Stimulated activated CD4-positive, alpha-beta T cell treated with anti-CD3 and anti-CD28 coated beads, Interleukin-1b, Interleukin-23, amount 100 ng/mL, for 24 hours (primary cell): ENCODE data around the gene L3MBTL1.
"Not testable (repeated sequence)": the region's sequence is repeated elsewhere in the genome, so short reads cannot be mapped to it uniquely, and the experiment has no call there.

Experiments
- DNase-seq, 4 experiments: peaks; one replicate each; pipeline ENCODE4 v3.0.0-alpha.2; 2020; ENCODE audit warnings: low read depth in 4 of 4, low spot score in 1 of 4

The L3MBTL1 gene

DNA sequence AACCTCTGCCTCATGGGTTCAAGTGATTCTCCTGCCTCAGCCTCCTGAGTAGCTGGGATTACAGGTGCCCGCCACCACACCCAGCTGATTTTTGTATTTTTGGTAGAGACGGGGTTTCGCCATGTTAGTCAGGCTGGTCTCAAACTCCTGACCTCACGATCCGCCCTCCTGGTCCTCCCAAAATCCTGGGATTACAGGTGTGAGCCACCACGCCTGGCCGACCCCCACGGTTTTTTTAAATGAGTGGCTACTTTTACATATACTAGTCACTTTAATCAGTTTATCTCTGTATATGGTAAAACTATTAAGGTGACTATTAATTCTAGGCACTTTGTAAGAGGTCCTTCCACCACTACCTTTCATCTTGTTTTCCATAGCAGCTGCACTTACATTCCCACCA lies 5.5 kb upstream of the L3MBTL1 start:
- not testable (repeated sequence) for DNase-seq

DNA sequence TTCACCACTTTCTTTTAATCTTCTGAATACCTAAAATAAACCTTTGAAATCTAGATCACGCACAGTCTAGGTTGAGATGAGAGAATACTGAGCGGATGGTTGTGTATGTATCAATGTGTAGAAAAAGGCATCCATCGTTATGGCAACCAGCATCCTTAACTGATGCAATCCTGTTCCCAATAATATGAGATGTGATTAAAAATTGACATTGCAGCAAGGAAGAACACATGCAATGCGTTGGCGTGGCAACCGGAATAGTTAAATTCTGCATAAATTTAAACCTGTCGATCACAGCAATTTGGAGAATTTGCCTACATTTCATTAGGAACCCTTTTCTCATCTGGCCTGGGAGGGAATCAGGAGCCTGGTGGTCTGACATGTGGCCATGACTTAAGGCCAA lies 1.3 kb upstream of the L3MBTL1 start:
- no peak for DNase-seq

DNA sequence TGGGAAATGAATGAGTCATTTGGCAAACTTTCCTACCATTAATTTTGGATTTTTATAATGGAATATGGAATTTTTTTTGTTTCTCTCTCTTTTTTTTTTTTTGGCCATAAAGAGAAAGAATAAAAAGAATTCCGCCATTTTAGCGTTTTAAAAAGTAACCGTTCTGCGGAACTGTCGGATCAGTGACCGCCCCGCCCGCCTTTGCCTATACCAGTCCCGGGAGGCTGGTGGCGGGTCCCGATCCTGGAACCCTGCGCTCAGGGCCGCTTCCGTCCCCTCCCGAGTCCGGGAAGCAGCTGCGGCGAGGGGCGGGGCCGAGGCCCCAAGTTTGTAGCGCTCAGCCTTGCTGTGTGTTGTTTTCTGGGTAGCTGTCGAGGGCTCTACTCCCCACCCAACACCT lies 609 bp downstream of the L3MBTL1 start:
- no peak for DNase-seq

DNA sequence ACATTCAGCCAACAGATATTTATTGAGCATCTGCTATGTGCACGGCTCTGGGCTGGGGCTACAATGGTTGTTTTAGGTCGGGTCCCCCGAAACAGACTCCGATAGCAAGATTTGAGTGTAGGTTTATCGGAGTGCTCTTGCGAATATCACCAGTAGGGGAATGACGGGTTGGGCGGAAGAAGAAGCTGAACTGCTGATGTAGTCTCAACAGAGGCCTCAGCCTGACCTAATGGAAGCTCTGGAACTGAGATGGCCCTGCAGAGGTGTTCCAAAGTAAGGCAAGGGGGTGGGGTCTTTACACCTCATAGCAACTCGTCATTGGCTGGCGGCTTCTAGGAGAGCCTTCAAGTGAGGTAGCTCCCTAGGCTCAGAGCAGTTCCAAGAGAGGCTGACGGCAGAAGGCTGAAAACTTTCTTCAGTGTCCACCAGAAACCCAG lies 1.1 kb downstream of the L3MBTL1 start:
- DNase-seq, result no peak

DNA sequence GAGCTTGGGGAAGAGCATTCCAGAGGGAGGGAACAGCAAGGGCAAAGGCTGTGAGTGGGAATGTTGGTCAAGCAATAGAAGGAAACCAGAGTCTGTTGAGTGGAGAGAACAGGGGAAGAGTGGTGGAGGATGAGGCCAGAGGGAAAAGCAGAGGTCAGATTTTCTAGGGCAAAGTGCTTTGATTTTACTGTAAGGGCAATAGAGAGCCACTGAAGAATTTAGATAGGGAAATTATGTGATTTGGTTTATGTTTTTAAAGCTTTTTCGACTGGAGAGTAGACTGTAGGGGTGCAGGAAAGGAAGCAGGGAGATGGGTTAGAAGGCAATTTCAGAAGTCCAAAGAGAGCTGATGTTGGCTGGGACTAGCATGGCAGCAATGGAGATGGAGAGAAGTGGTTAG lies 4.4 kb downstream of the L3MBTL1 start:
- no peak for DNase-seq

DNA sequence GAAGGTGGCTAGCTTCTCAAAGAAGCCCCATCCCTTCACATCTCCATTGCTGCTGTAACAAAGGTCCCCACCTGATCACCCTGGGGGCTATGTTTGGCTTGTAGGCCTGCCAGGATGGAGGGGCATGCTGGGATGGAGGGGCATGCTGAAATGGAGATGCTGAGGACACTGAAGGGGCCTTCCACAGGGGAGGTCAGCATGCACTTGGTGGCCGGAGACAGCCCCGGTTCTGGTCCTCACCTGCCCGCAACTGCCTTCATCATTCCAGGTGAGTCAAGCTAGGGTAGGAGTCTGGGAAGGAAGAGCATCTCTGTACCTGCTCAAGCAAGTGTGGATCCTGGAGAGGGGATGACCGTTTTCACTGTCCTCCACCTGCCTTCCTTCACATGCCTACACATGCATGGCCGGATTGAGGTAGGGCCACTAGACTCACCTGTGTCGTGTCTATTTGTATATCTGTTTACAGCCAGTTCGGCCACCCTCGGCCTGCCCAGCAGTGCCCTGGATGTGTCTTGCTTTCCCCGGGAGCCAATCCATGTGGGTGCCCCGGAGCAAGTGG lies 6.0 kb downstream of the L3MBTL1 start:
- no peak for DNase-seq

DNA sequence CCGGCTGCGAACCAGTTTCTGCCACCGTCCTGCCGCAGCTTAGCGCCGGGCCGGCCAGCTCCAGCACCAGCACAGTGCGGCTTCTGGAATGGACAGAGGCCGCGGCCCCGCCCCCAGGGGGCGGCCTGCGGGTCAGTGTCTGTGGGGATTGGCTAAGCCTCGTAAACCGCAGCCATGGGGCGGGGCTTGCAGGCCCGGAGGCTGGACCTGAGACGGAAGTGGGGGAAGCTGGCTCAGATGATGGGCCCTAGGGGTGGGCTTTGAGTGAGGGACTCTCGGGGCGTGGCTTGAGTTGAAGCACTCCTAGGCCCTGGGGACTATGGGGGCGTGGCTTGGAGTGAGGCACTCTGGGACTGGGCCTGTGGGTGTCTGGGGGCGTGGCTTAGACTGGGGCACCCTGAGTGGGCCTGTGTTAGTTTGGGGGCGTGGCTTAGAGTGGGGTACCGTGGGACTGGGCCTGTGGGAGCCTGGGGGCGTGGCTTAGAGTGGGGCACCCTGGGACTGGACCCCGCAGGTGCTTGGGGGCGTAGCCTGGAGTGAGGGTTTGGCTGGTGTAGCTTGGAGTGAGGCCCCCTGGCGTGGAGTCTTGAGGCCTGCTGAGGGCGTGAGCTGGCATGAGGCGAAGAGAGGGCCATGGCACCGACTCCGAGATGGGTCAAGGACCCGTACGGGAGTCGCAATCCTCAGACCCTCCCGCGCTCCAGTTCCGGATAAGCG lies 6.6 kb downstream of the L3MBTL1 start:
- peak; percentile 73 to 88 (median 76) for DNase-seq

DNA sequence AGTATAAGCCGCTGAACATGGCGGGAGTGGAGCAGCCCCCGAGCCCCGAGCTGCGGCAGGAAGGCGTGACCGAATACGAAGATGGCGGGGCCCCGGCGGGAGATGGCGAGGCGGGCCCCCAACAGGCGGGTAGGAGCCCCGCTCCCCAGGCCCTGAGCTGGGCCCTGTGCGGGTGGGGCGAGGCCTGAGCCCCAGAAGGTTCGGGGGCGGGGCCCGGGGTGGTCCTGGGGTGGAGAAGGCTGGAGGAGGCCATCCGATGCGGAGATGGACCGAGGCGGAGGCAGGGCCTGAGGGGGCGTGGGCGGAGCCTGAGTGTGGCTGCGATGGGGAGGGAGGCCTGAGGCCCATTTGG lies 7.1 kb downstream of the L3MBTL1 start:
- DNase-seq, result peak in 1 of 4 experiments; percentile 7

DNA sequence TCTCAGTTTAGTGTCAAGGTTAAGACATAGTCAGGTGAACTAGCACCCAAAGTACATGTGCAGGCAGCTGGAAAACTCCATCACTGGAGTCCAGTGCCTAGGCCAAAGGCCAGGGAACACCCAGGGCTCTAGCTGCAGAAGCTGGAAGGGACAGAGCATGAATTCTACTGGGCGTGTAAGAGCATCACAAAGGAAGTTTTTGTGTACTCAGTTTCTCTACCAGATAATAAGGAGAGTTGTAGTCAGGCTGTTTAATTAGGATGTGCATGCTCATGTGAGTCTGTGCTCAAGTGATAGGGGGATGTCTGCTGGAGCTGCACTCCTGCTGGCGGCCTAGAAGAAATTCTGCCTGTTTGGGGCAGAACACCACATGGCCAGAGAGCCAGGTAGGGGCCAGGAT lies 8.1 kb downstream of the L3MBTL1 start:
- DNase-seq, result no peak

DNA sequence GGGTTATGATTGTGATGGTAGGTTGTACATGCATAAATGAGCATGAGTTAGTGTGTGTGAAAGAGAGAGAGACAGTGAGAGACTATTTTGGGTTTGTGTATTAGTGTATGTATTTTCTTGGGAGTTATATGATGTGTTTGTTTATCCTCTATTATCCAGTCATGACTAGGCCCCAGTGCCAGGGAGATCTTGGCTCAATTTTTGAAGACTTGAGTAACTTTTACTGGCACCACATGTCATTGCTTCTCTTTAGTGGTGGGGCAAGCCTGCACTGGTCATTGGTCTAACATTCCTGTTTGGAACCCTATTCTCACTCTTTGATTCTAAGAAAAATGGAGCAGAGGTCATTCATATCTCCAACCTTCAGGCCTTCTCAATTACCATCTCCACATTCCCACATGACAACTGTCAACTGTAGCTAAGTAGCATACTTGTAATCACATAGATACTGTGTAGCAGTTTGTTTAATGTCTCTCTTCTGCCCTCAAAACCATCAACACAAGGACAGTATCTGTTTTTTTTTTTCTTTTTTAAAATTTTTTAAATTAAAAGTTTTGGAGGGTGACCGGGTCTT lies 8.8 kb downstream of the L3MBTL1 start:
- DNase-seq, result no peak

DNA sequence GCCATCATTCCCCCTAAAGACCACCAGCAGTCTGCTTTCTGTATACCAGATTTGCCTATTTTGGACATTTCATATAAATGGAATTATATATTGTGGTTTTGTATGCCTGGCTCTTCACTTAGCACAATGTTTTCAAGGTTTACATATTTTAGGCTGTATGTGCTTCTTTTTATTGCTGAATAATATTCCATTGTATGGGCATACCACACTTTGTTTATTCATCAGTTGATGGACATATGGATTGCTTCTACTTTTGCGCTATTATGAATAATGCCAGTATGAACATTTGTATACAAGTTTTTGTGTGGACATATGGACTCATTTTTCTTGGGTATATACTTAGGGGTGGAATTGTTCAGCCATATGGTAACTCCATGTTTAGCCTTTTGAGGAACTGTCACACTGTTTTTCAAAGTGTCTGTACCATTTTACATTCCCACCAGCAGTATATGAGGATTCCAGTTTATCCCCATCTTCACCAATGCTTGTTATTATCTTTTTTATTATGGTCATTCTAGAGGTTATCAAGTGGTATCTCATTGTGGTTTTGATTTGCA lies 12.7 kb downstream of the L3MBTL1 start:
- DNase-seq, result no peak

DNA sequence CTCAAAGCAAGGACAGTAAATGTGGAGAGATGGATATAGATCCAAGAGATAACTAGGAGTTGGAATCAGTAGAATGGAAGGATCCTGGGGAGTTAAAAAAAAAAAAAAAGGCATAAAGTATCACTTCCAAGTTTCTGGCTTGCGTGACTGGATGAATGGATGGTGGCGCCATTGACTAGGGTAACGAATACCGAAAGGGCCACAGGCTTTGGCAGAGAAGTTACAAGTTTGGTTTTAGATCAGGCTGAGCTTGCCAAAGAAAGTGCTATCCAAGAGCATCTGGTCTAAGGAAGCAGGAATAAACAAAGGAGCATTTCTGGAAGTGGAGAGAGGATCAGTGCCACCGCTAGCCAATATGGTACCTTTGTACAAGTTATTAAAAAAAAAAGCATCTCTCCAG lies 17.5 kb downstream of the L3MBTL1 start:
- no peak for DNase-seq

DNA sequence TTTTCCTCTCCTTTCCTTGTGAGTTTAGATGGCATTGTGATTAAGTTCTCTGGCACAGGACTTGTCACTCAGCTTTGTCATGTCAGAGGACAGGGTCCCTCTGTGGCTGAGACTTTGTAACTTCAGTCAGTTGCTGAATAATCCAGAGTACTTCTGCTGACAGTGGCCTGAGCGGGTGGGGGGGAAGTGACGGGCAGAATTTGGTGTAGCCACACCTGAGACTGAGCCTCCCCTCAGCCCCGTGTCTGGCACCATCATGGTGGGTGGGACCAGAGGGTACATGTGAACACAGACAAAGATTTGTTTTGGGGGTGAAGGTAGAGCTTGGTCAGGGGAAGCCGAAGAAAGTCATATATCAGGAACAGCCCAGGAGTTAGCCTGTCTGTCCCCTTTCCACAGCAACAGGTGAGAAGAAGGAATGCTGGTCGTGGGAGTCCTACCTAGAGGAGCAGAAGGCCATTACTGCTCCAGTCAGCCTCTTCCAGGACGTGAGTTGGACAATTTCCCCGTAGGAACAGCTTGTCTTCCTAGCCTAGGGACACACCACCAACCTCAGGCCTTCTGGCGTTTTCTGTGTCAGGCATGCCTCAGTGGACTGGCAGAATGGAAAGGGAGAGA lies 20.9 kb downstream of the L3MBTL1 start:
- no peak for DNase-seq

DNA sequence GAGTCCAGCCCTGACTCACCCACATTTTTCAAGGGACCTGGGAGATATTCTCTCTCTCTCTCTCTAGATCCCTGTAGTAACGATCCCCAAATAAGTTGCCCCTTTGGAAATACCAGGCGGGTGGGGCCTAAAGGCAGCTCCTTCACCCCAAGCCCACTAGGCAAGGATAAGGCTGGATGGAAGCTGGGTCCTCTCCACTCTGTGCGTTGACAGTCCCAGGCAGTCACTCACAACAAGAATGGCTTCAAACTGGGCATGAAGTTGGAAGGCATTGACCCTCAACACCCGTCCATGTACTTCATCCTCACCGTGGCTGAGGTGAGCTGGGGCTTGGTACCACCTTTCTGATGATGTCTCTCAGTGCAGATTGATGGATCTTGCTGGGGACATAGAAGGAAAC lies 21.6 kb downstream of the L3MBTL1 start:
- DNase-seq, result no peak

DNA sequence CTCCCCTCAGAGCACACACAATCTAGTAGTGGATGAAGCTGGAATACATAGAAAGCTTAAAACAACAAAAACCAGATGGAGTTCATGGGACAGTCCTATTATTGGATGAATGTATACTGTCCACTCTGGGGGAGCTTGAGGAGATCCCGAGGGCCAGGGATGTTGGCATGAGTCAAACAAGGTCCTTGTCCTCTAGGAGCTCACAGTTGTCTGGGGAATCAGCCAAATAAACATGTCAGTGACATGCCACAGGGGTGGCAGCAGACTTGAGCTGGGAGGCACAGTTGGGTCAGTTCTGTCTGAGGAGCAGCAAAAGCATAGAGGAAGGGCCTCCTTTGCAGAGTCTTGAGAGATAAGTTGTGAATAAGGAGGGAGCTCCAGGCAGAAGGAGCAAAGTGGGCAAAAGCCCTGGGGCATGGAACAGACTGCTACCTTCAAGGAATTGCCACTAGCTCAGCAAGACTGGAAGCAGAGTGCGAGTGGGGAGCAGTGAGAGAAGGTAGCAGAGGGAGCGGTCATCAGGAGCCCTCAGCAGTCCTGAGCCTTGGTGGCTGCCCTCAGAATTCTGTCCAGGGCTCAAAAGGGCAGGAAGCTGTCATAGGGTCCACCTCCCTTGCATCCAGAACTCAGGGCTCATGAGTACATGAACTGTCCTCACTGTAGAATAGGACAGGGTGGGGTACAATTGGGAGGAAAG lies 22.1 kb downstream of the L3MBTL1 start:
- no peak for DNase-seq

DNA sequence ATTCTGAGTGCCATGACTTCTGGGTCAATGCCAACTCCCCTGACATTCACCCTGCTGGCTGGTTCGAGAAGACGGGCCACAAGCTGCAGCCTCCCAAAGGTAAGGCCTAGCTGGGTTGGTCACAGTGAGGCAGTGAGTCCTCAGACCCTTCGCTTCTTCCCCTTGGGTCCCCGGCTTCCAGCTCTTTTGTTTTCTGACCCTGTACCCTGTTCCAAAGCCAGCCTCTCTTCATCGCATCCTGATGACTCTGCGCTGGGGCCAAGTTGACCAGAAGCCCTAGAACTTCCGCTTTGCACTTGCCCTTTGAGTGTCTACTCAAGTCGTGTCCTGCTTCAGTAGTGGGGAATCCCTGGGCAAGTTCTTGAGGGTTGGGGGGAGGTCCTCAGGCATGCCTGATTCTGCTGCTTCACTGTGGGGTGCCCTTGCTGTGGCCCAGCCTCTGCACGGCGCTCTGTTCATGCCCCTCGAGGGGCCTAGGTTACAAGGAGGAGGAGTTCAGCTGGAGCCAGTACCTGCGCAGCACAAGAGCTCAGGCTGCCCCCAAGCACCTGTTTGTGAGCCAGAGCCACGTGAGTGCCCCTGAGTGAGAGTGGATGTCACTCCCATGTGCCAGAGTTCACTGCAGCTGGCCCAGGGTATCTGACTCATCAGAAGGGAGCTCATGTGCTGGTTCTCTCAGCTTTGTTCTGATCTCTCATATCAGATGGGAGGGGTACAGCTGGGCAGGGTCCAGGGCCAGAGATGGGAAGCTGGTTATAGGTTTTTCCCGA lies 23.0 kb downstream of the L3MBTL1 start:
- DNase-seq, result no peak

DNA sequence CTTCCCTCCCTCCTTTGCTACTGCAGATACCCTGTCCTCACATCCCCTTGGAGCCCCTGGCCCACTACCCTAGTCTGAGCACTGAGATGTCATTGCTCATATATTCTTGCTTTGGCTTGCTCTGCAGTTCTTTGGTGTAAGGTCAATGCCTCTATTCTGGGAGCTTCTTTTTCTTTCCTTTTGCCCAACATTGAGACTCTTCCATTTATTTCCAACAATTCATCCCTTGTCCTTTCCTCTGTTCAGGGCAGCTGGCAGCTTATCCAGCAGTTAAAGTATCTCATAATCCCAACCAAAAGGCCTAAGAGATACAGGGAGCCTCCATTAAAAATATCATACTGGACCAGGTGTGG lies 23.6 kb downstream of the L3MBTL1 start:
- no peak for DNase-seq

DNA sequence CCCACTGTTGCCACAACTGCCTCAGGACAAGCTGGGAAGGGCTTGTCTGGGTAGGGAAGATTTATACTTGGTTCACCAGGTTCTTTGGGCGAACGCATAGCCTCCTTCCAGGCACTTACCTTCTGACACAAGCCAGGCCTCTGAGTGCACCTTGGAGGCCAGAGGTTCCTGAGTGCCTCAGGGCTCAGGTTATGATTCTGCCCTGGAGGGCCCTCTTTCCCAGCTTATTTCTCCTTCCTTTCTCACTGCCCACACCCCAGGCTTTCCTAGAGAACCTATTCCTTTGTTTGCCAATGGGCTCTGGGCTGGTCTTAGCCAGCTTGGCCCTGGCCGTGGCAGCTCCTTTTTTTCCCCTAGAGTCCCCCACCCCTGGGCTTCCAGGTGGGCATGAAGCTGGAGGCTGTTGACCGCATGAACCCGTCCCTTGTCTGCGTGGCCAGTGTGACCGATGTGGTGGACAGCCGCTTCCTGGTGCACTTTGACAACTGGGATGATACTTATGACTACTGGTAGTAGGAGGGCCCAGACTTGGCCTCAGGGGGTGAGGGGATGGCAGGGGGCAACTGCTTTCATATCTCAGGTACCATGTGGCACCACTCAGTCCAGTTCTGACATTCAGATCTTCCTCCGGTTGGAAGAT lies 25.0 kb downstream of the L3MBTL1 start:
- no peak for DNase-seq

DNA sequence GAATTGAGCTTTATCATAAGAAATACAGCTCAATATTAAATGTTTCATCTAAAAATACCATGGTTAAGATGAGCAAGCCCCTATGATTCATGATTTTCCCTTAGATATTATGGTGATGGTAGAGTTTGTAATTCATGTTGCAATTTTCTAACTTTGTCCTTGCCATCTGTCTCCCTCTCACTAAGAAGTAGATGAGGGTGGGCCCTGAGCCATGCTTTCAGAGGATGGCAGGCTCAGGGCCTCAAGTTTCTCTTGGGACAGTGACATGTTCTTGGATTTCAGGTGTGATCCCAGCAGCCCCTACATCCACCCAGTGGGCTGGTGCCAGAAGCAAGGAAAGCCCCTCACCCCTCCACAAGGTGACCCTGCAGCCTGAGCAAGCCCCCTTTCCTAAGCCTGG lies 25.6 kb downstream of the L3MBTL1 start:
- DNase-seq, result no peak

DNA sequence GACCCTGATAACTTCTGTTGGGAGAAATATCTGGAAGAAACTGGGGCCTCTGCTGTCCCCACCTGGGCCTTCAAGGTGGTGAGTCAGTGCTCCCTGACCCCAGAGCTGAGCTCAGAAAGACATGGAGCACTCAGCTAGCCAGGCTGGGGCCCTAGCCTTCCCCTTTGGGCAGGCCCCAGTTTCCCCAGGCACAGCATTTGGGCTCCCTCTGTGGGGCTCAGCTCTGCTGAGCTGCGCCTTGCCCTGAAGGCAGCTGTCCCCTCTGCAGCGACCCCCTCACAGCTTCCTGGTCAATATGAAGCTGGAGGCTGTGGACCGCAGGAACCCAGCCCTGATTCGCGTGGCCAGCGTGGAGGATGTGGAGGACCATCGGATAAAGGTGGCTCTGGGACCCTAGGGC lies 26.5 kb downstream of the L3MBTL1 start:
- DNase-seq, result no peak
